Measurements from ENCODE around the gene IGSF3. TPM values are rescaled to one million over a fixed set of nuclear protein-coding genes. Genes with fewer than 3 reads are reported as not detected.
"Not testable (repeated sequence)": the region's sequence is repeated elsewhere in the genome, so short reads cannot be mapped to it uniquely, and the experiment has no call there.

IGSF3 gene
- total and polyA plus RNA-seq, 7 donors: 1.8 to 10.2 (median 5.3) TPM

DNA sequence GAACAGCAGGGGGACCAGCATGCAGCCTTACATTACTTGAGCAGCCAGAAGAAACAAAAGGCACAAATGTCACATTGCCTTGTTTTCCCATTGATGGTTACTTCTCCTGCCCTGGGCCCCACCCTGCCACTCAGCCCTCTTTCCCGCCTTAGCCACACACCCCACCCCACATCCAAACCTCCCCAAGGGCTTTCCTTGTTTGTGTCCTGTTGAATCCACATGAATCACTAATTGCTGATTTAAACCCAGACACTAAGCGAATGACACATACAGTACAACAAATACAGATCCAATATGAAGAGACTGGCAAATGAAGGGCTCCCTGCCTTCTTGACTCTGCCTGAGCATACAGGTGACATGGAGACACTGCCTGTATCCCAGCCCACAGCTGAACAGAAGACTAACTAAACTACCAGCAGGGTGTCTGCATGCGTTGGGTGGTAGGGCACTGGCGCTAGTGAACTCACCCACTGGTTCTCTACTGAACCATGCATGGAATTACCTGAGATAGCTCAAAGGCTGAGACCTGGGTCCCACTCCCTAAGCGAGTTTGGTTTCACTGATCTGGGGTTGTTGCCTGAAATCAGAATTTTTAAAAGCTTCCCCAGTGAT lies 3.1 kb downstream of the IGSF3 start:
- no peaks in the 10 kb centered on the region for H3K9me3 ChIP-seq
- no peak overlapping the region for H3K27ac ChIP-seq
- DNase-seq: no peak
- no peaks in the 10 kb centered on the region for H3K36me3 ChIP-seq
- H3K4me3 ChIP-seq: no peak overlapping the region
- peaks cover 0 to 17% (median 15%) of the 10 kb centered on the region in 4 donors for H3K4me1 ChIP-seq
- TF ChIP-seq CTCF (IDR thresholded peaks at IDR 0.05) (no peak), EP300 (IDR thresholded peaks at IDR 0.05) (no peak), POLR2A (IDR thresholded peaks at IDR 0.05) (no peak), POLR2AphosphoS5 (IDR thresholded peaks at IDR 0.05) (no peak)
- intact Hi-C loops (cut with DNase I): no loop called here
- 36 to 86% methylated on average over 5 of the region's 5 CpGs for WGBS, 2 donors
- no peaks in the 10 kb centered on the region for H3K27me3 ChIP-seq

GRCh38 chr1:116663821-116664220 lies 3.7 kb downstream of the IGSF3 start:
- no peak overlapping the region for H3K27ac ChIP-seq
- intact Hi-C loops (cut with DNase I): no loop called here
- DNase-seq: no peak
- WGBS, 2 donors: 50 to 85% methylated on average over 2 of the region's 2 CpGs
- TF ChIP-seq POLR2A (IDR thresholded peaks at IDR 0.05) (no peak), CTCF (IDR thresholded peaks at IDR 0.05) (no peak), POLR2AphosphoS5 (IDR thresholded peaks at IDR 0.05) (no peak), EP300 (IDR thresholded peaks at IDR 0.05) (no peak)
- no peaks in the 10 kb centered on the region for H3K27me3 ChIP-seq
- H3K4me1 ChIP-seq: peaks cover 0 to 17% (median 15%) of the 10 kb centered on the region in 4 donors
- H3K9me3 ChIP-seq: no peaks in the 10 kb centered on the region
- no peak overlapping the region for H3K4me3 ChIP-seq
- no peaks in the 10 kb centered on the region for H3K36me3 ChIP-seq

DNA sequence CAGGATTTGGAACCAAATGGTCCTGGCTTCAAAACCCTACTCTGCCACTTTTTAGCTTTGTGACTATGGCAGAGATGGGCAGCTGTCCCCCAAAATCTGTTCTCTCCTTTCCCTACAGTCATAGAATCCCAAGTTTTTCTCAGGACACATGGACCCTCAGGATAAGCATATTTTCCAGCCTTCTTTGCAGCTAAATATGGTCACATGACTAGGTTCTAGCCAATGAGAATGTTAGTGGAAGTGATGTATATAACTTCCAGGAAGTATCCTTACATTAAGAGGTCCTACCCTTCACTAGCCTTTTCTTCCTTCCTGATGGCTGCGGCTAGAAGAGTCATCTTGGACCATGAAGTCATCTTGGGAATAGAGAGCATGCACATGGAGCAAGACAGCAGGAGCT lies 5.9 kb downstream of the IGSF3 start:
- no peaks in the 10 kb centered on the region for H3K27me3 ChIP-seq
- H3K36me3 ChIP-seq: no peaks in the 10 kb centered on the region
- intact Hi-C loops (cut with DNase I): no loop called here
- H3K9me3 ChIP-seq: no peaks in the 10 kb centered on the region
- no peak overlapping the region for H3K27ac ChIP-seq
- no peak overlapping the region for H3K4me3 ChIP-seq
- H3K4me1 ChIP-seq: peaks cover 0 to 8% (median 5%) of the 10 kb centered on the region in 4 donors
- DNase-seq: no peak
- TF ChIP-seq EP300 (IDR thresholded peaks at IDR 0.05): no peak
- no peak for TF ChIP-seq POLR2AphosphoS5 (IDR thresholded peaks at IDR 0.05)
- TF ChIP-seq POLR2A (IDR thresholded peaks at IDR 0.05): no peak
- no peak for TF ChIP-seq CTCF (IDR thresholded peaks at IDR 0.05)
- 96 to 97% methylated on average over 1 of the region's 1 CpG for WGBS, 2 donors

DNA sequence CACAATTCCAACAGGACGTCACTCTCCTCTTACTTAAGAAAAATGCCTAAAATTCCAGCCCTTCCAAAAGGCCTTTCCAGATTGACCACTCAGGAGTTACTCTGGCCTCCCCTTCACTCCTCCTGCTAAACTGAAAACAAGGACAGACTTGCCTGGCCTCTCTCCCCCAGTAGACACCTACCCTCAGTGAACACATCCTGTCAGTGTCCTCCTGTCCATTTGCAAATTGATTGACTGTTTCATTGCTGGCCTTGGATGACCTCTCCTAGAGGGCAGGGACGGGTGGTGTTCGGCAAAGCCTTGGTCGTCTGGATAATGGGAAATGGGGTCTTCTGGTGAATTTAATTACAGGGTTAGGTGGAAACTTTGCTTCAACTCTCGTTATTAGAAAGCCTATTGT lies 8.9 kb downstream of the IGSF3 start:
- H3K4me1 ChIP-seq; H3K36me3 ChIP-seq; DNase-seq; H3K4me3 ChIP-seq; H3K27ac ChIP-seq; H3K9me3 ChIP-seq; intact Hi-C loops (cut with DNase I); H3K27me3 ChIP-seq: not testable (repeated sequence)
- WGBS, 2 donors: 88 to 94% methylated on average over 5 of the region's 5 CpGs

GRCh38 chr1:116657836-116658235 lies 9.7 kb downstream of the IGSF3 start:
- H3K4me3 ChIP-seq; DNase-seq; H3K9me3 ChIP-seq; H3K4me1 ChIP-seq; H3K27me3 ChIP-seq; H3K27ac ChIP-seq; H3K36me3 ChIP-seq; intact Hi-C loops (cut with DNase I): not testable (repeated sequence)
- WGBS, 2 donors: 92 to 93% methylated on average over 6 of the region's 6 CpGs

- Histone ChIP-seq H3K36me3 (no peaks in the 10 kb centered on the region), H3K27me3 (no peaks in the 10 kb centered on the region), H3K4me3 (no peak overlapping the region), H3K9me3 (no peaks in the 10 kb centered on the region), H3K4me1 (no peaks in the 10 kb centered on the region), H3K27ac (no peak overlapping the region)
- WGBS, 2 donors: 85 to 90% methylated on average over 4 of the region's 4 CpGs
- intact Hi-C loops (cut with DNase I): no loop called here
- TF ChIP-seq CTCF (IDR thresholded peaks at IDR 0.05): no peak
- DNase-seq: no peak
Measured at GRCh38 chr1:116654351-116654750, 13.2 kb downstream of the IGSF3 start.

- DNase-seq; H3K4me3 ChIP-seq; intact Hi-C loops (cut with DNase I); H3K36me3 ChIP-seq; H3K9me3 ChIP-seq; H3K27me3 ChIP-seq; H3K27ac ChIP-seq: not testable (repeated sequence)
- 89 to 95% methylated on average over 2 of the region's 2 CpGs for WGBS, 2 donors
- peaks cover 0 to 13% (median 11%) of the 10 kb centered on the region in 4 donors for H3K4me1 ChIP-seq
Measured at GRCh38 chr1:116652598-116652997, 14.9 kb downstream of the IGSF3 start.

GRCh38 chr1:116650781-116651180 lies 16.8 kb downstream of the IGSF3 start:
- H3K4me3 ChIP-seq; intact Hi-C loops (cut with DNase I); H3K27me3 ChIP-seq; H3K27ac ChIP-seq; DNase-seq; H3K9me3 ChIP-seq; H3K36me3 ChIP-seq: not testable (repeated sequence)
- WGBS, 2 donors: 84 to 88% methylated on average over 3 of the region's 3 CpGs
- H3K4me1 ChIP-seq: peaks cover 0 to 21% (median 11%) of the 10 kb centered on the region in 4 donors

DNA sequence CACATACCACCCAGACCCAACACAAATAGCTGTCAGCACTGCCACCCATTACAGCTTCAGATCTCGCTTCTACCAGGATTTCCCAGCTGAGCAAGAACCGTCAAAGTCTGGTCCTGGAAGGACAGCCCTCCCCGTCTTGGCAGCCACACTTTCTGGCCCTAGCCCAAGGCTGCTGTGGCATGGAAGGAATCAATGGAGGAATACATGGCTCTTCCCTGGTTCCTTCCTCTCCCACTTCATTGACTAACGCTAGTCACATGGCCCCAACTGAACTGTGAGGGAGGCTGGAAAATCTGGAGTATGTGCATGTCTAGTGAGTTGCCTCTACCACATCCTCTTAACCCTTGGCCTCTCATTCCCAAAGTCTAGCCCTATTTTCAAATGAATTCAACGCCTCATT lies 18.5 kb downstream of the IGSF3 start:
- peaks cover 0 to 21% (median 11%) of the 10 kb centered on the region in 4 donors for H3K4me1 ChIP-seq
- H3K4me3 ChIP-seq; H3K27ac ChIP-seq; intact Hi-C loops (cut with DNase I); H3K36me3 ChIP-seq; H3K9me3 ChIP-seq; DNase-seq; H3K27me3 ChIP-seq: not testable (repeated sequence)
- 90 to 93% methylated on average over 5 of the region's 5 CpGs for WGBS, 2 donors

All from sigmoid colon (tissue), 7 donors.